Measurements from ENCODE around the gene FOXS1.

GRCh38 chr20:31803552-31804291, 41.7 kb downstream of the FOXS1 start:
- TF ChIP-seq CTCF (IDR thresholded peaks at IDR 0.05) (no peak), POLR2A (IDR thresholded peaks at IDR 0.05) (no peak)

Measured in right lobe of liver (tissue), 4 donors.